GM12892 (cell line): ENCODE data around the gene BAK1.
A peak's percentile ranks its signal among the peaks of the same experiment; 100 is the strongest.

Source experiments
- POLR2A ChIP-seq: IDR thresholded peaks from 2 replicates; pipeline ENCODE4 v1.6.1; 2011; ENCODE audit warnings: low read depth, low read length, control low read depth
- POLR2AphosphoS5 ChIP-seq: IDR thresholded peaks from 2 replicates; pipeline ENCODE4 v1.6.1; 2011; ENCODE audit warnings: low read depth, low read length, control low read depth
- TAF1 ChIP-seq: IDR thresholded peaks from 2 replicates; pipeline ENCODE4 v1.6.1; 2011; ENCODE audit warnings: low read depth, mild to moderate bottlenecking, control low read depth, low read length, borderline replicate concordance

DNA sequence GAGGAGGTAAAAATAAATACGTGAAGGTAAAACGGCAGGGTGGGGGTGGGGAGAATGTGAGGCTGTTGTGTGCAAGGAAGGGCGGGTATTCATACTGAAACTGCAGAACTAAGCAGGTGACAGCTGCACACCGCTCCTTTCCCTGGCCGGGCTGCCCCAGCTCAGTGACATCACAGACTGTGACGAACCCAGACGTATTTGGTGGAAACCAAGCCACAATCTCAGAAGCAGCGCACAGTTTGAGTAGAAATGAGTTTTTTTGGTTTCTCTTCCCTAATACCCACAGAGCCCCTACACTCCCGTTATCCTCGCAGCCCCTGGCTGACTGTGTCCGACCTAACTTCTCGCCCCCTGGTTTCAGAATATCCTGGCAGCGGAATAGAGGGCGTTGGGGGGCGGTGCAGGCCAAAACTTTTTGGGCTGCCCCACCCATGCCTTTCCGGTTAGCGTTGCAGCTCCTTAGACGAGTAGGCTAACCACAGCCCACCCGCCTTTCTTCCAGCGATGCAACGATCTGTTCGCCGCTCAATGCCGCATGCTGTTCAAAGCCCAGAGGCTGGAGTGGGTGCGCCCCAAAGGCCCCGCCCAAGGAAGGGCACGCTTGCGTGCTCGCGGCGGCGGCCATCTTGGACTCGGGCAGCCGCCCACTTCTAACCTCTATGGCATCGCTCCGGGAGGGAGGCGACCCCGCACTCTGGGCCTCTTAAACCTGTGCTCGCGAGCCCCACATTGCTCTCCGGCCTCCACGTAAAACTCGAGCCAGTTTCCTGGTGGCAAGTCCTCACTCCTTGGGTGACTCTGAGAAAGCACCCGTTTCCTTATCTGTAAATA, 9.1 kb downstream of the BAK1 start:
- TF ChIP-seq POLR2A = peak; percentile 88
- peak; percentile 86 for TF ChIP-seq POLR2AphosphoS5
- TF ChIP-seq TAF1 = peak; percentile 61; the same call in 1 of the 2 replicates
